Gastroesophageal sphincter (tissue), 3 donors: ENCODE results near the gene OTX2.

Source experiments
- POLR2A ChIP-seq, 2 donors: fragments of 450-650 bp; IDR thresholded peaks; one replicate each; pipeline ENCODE4 v1.6.1; 2017; ENCODE audit warnings: antibody characterized with exemption in 2 of 2, mild to moderate bottlenecking in 2 of 2, moderate library complexity in 1 of 2
- TF ChIP-seq, protein P1 (sequence below), 4 experiments: fragments of 200-600 bp in 2 of 4; fragments of 450-650 bp in 2 of 4; sonication (generic) in 1 of 4; IDR thresholded peaks; one replicate each; pipeline ENCODE4 v1.5.1; 2017 to 2019; ENCODE audit warnings: antibody characterized with exemption in 4 of 4, mild to moderate bottlenecking in 2 of 4, moderate library complexity in 2 of 4

DNA sequence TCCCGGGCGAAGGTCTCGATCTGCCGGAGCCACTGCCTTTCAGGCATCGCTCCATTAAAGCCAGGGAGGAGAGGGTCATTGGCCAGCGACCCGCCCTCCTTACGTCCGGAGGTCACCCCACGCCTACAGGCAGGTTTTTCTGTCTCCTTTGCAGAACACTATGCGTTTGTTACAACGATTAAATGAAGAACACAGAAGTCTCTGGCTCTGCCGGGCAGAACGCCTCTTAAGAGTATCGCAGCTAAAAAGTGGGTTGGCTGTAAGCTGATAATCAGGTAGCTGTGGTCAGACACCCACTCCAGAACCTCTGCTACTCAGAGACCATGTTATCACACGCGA lies 15.0 kb downstream of the OTX2 start:
- TF ChIP-seq, protein P1, sequence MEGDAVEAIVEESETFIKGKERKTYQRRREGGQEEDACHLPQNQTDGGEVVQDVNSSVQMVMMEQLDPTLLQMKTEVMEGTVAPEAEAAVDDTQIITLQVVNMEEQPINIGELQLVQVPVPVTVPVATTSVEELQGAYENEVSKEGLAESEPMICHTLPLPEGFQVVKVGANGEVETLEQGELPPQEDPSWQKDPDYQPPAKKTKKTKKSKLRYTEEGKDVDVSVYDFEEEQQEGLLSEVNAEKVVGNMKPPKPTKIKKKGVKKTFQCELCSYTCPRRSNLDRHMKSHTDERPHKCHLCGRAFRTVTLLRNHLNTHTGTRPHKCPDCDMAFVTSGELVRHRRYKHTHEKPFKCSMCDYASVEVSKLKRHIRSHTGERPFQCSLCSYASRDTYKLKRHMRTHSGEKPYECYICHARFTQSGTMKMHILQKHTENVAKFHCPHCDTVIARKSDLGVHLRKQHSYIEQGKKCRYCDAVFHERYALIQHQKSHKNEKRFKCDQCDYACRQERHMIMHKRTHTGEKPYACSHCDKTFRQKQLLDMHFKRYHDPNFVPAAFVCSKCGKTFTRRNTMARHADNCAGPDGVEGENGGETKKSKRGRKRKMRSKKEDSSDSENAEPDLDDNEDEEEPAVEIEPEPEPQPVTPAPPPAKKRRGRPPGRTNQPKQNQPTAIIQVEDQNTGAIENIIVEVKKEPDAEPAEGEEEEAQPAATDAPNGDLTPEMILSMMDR (IDR thresholded peaks at IDR 0.05) = no peak
- no peak for TF ChIP-seq POLR2A (IDR thresholded peaks at IDR 0.05)
